SK-N-SH treated with all-trans-retinoic acid at 6 μM for 48 hours (cell line): ENCODE data around the gene PDLIM4.

Experiments
- RARB ChIP-seq: fragments of 250-450 bp; sonication (Bioruptor Pico); IDR thresholded peaks from 2 replicates; pipeline ENCODE4 v1.8.0; 2021; ENCODE audit warnings: mild to moderate bottlenecking, moderate library complexity
- TF ChIP-seq, protein P1 (sequence below): fragments of 250-450 bp; sonication (Bioruptor Pico); IDR thresholded peaks from 2 replicates; pipeline ENCODE4 v1.8.0; 2020; ENCODE audit warnings: mild to moderate bottlenecking, moderate library complexity, borderline replicate concordance

DNA sequence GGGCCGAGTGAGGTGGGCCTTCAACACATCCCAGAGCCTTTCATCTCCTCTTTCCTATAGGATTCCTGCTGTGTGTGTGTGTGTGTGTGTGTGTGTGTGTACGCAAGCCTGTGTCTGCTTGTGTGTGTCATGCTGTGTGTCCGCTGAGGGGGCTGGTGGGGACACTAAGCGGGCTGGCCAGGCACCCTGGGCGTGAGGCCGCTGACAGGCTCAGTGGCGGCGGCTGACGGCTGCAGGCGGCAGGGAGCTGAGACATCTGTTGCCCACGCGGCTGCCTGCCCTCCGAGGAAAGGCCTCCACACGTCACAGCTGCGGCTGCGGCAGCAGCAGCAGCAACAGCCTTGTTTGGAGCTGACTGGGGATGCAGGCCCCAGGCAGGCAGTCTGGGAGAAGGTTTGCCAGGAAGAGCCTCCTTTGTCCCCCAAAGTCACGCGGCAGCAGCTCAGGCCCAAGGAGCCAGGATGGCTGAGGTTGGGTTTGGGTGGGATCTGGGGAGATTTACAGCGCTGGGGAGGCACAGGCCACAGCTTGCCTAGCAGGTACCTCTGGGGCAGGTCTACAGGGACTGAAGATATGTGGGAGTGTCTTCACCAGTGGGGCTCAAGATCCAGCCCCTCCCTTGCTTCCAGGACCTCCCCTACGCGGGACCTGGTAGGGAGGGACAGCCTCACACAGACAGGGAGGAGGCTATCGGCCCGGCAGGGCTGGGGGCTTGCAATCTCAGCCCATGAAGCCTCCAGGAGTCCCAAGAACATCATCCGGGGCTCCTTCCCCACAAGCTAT is 1.8 kb downstream of the PDLIM4 start:
- TF ChIP-seq, protein P1, sequence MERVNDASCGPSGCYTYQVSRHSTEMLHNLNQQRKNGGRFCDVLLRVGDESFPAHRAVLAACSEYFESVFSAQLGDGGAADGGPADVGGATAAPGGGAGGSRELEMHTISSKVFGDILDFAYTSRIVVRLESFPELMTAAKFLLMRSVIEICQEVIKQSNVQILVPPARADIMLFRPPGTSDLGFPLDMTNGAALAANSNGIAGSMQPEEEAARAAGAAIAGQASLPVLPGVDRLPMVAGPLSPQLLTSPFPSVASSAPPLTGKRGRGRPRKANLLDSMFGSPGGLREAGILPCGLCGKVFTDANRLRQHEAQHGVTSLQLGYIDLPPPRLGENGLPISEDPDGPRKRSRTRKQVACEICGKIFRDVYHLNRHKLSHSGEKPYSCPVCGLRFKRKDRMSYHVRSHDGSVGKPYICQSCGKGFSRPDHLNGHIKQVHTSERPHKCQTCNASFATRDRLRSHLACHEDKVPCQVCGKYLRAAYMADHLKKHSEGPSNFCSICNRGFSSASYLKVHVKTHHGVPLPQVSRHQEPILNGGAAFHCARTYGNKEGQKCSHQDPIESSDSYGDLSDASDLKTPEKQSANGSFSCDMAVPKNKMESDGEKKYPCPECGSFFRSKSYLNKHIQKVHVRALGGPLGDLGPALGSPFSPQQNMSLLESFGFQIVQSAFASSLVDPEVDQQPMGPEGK (CRISPR knock-in tag): no peak
- TF ChIP-seq RARB (CRISPR knock-in tag): no peak
